ENCODE measurements around the gene FHIT.

- no peak for TF ChIP-seq CTCF (IDR thresholded peaks at IDR 0.05)
- no peak for TF ChIP-seq EZH2phosphoT487 (IDR thresholded peaks at IDR 0.05)
Observed at GRCh38 chr3:61239871-61240270, 11.4 kb downstream of the FHIT start.

Data from neural progenitor cell (in vitro differentiated cells).